Neural cell (in vitro differentiated cells): ENCODE measurements around the gene TAS1R2. TPM values are rescaled to one million over a fixed set of nuclear protein-coding genes. Genes with fewer than 3 reads are reported as not detected.

Source experiments
- H2AFZ ChIP-seq: fragments of 200-600, 300-800 bp; sonication (generic), shearing (Covaris generic); 2 replicates; pipeline ENCODE4 v1.6.0; 2014; ENCODE audit warnings: low read depth, mild to moderate bottlenecking, antibody characterized with exemption, low read length, moderate library complexity
- H3F3A ChIP-seq: fragments of 200-600 bp; shearing (Covaris generic); 2 replicates; pipeline ENCODE4 v1.6.1; 2016; ENCODE audit warnings: mild to moderate bottlenecking, moderate library complexity, mixed read lengths, antibody characterized with exemption, low read length; ENCODE audit not compliant: insufficient read depth, poor library complexity, severe bottlenecking
- H3K27ac ChIP-seq: fragments of 200-600, 300-800 bp; sonication (generic), shearing (Covaris generic); 2 replicates; pipeline ENCODE4 v1.5.1; 2014; ENCODE audit warnings: mild to moderate bottlenecking, low read length, moderate library complexity
- H3K27me3 ChIP-seq: fragments of 300-800, 200-600 bp; sonication (generic), shearing (Covaris generic); 2 replicates; pipeline ENCODE4 v1.6.0; 2014; ENCODE audit warnings: mild to moderate bottlenecking, low read depth, low read length, moderate library complexity; ENCODE audit not compliant: insufficient read depth
- H3K36me3 ChIP-seq: fragments of 300-800, 200-600 bp; sonication (generic), shearing (Covaris generic); 2 replicates; pipeline ENCODE4 v1.5.1; 2014; ENCODE audit warnings: mild to moderate bottlenecking, antibody characterized with exemption, low read length, moderate library complexity; ENCODE audit not compliant: insufficient read depth
- H3K4me2 ChIP-seq: fragments of 300-800, 200-600 bp; sonication (generic), shearing (Covaris generic); 2 replicates; pipeline ENCODE4 v1.6.0; 2014; ENCODE audit warnings: mild to moderate bottlenecking, low read length
- H3K4me3 ChIP-seq: fragments of 300-800, 200-600 bp; sonication (generic), shearing (Covaris generic); 2 replicates; pipeline ENCODE4 v1.5.1; 2014; ENCODE audit warnings: mild to moderate bottlenecking, low read length, moderate library complexity
- H3K79me2 ChIP-seq: fragments of 200-600 bp; shearing (Covaris generic); replicated peaks from 2 replicates; pipeline ENCODE4 v1.6.0; 2014; ENCODE audit warnings: mild to moderate bottlenecking, low read length, moderate library complexity; ENCODE audit not compliant: insufficient read depth
- H3K9ac ChIP-seq: fragments of 300-800, 200-600 bp; sonication (generic), shearing (Covaris generic); 2 replicates; pipeline ENCODE4 v1.6.1; 2016; ENCODE audit warnings: mild to moderate bottlenecking, low read length, mixed read lengths
- H3K9me2 ChIP-seq: fragments of 200-600 bp; shearing (Covaris generic); 2 replicates; pipeline ENCODE4 v1.6.1; 2016; ENCODE audit warnings: mild to moderate bottlenecking, low read length, mixed read lengths; ENCODE audit not compliant: insufficient read depth
- H3K9me3 ChIP-seq: fragments of 200-600, 300-800 bp; sonication (generic), shearing (Covaris generic); 2 replicates; pipeline ENCODE4 v1.6.1; 2016; ENCODE audit warnings: mild to moderate bottlenecking, mixed run types, low read length, moderate library complexity, mixed read lengths
- H4K20me1 ChIP-seq: fragments of 200-600 bp; shearing (Covaris generic); 2 replicates; pipeline ENCODE4 v1.6.1; 2016; ENCODE audit warnings: mild to moderate bottlenecking, mixed run types; ENCODE audit not compliant: insufficient read depth
- CTCF ChIP-seq: fragments of 450-650 bp; IDR thresholded peaks from 2 replicates; pipeline ENCODE4 v1.5.1; 2014; ENCODE audit warnings: antibody characterized with exemption, mild to moderate bottlenecking, moderate library complexity; ENCODE audit not compliant: poor library complexity, severe bottlenecking
- EP300 ChIP-seq: fragments of 450-650 bp; conservative IDR thresholded peaks from 2 replicates; pipeline ENCODE4 v1.6.1; 2014; ENCODE audit warnings: antibody characterized with exemption, mild to moderate bottlenecking, moderate library complexity; ENCODE audit not compliant: poor library complexity, severe bottlenecking
- EZH2 ChIP-seq: fragments of 200-600, 300-800 bp; shearing (Covaris generic), sonication (generic); IDR thresholded peaks from 2 replicates; pipeline ENCODE4 v1.6.1; 2014; ENCODE audit warnings: antibody characterized with exemption, low read length, borderline replicate concordance, mild to moderate bottlenecking; ENCODE audit not compliant: insufficient read depth, poor library complexity, severe bottlenecking
- MXI1 ChIP-seq: fragments of 450-650 bp; conservative IDR thresholded peaks from 2 replicates; pipeline ENCODE4 v1.6.1; 2014; ENCODE audit warnings: antibody characterized with exemption, mild to moderate bottlenecking; ENCODE audit not compliant: poor library complexity, severe bottlenecking
- POLR2AphosphoS5 ChIP-seq: IDR thresholded peaks from 2 replicates; pipeline ENCODE4 v1.6.1; 2012
- RAD21 ChIP-seq: fragments of 450-650 bp; conservative IDR thresholded peaks from 2 replicates; pipeline ENCODE4 v1.6.1; 2014; ENCODE audit warnings: antibody characterized with exemption, mild to moderate bottlenecking, moderate library complexity
- SMC3 ChIP-seq: fragments of 450-650 bp; conservative IDR thresholded peaks from 2 replicates; pipeline ENCODE4 v1.6.1; 2014; ENCODE audit warnings: antibody characterized with exemption, mild to moderate bottlenecking, moderate library complexity; ENCODE audit not compliant: poor library complexity
- TAF1 ChIP-seq: IDR thresholded peaks from 2 replicates; pipeline ENCODE4 v1.6.1; 2012; ENCODE audit warnings: low read depth
- polyA plus RNA-seq: library from polyadenylated mRNA; depleted of rRNA; stranded (reverse); fragments of >200 nt; gene quantifications from 2 replicates; pipeline ENCODE4 v1.2.3, GENCODE V29; 2014
- TF ChIP-seq, protein P1 (sequence below): IDR thresholded peaks from 2 replicates; pipeline ENCODE4 v1.6.1; 2012; ENCODE audit warnings: borderline replicate concordance

The TAS1R2 gene
- polyA plus RNA-seq, 1 donor from 2014 or later = not detected

GRCh38 chr1:18805150-18805879 is 54.1 kb downstream of the TAS1R2 start:
- Histone ChIP-seq H3K4me2 (no peak overlapping the region), H3K9me2 (no peaks in the 10 kb centered on the region), H3K36me3 (no peaks in the 10 kb centered on the region), H3K27ac (no peak overlapping the region), H4K20me1 (no peaks in the 10 kb centered on the region), H3K9me3 (no peaks in the 10 kb centered on the region), H2AFZ (no peak overlapping the region), H3K4me3 (no peak overlapping the region), H3K9ac (no peak overlapping the region), H3K27me3 (no peaks in the 10 kb centered on the region), H3K79me2 (no peaks in the 10 kb centered on the region), H3F3A (no peaks in the 10 kb centered on the region)
- TF ChIP-seq, protein P1, sequence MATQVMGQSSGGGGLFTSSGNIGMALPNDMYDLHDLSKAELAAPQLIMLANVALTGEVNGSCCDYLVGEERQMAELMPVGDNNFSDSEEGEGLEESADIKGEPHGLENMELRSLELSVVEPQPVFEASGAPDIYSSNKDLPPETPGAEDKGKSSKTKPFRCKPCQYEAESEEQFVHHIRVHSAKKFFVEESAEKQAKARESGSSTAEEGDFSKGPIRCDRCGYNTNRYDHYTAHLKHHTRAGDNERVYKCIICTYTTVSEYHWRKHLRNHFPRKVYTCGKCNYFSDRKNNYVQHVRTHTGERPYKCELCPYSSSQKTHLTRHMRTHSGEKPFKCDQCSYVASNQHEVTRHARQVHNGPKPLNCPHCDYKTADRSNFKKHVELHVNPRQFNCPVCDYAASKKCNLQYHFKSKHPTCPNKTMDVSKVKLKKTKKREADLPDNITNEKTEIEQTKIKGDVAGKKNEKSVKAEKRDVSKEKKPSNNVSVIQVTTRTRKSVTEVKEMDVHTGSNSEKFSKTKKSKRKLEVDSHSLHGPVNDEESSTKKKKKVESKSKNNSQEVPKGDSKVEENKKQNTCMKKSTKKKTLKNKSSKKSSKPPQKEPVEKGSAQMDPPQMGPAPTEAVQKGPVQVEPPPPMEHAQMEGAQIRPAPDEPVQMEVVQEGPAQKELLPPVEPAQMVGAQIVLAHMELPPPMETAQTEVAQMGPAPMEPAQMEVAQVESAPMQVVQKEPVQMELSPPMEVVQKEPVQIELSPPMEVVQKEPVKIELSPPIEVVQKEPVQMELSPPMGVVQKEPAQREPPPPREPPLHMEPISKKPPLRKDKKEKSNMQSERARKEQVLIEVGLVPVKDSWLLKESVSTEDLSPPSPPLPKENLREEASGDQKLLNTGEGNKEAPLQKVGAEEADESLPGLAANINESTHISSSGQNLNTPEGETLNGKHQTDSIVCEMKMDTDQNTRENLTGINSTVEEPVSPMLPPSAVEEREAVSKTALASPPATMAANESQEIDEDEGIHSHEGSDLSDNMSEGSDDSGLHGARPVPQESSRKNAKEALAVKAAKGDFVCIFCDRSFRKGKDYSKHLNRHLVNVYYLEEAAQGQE = no peak
- TF ChIP-seq POLR2AphosphoS5 = no peak
- TF ChIP-seq RAD21 = no peak
- TF ChIP-seq EZH2 = no peak
- TF ChIP-seq EP300 = no peak
- no peak for TF ChIP-seq TAF1
- no peak for TF ChIP-seq MXI1
- no peak for TF ChIP-seq SMC3
- TF ChIP-seq CTCF = no peak

DNA sequence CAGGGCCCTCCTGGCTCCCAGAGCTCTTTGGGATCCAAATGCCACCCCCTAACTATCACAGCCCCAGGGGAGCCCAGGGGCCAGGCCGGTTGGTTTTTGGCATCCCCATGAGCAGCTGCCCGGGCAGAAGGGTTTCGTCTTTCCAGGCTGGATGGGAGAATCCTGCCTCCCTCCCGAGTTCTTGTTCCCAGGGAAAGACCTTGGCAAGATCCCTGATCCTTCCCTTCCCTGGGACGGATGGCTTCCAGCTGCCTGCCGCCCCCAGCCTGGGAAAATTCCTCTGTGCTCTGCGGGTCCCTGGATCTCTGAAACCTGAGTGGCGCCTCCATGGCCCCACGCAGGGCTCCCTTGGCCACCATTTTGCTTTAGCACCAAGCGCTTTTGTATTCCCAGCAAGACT is 55.6 kb downstream of the TAS1R2 start:
- Histone ChIP-seq H3F3A (no peaks in the 10 kb centered on the region), H3K4me2 (no peak overlapping the region), H3K9me2 (no peaks in the 10 kb centered on the region), H3K4me3 (no peak overlapping the region), H4K20me1 (no peaks in the 10 kb centered on the region), H3K27me3 (no peaks in the 10 kb centered on the region), H3K27ac (no peak overlapping the region), H3K9me3 (no peaks in the 10 kb centered on the region), H3K79me2 (no peaks in the 10 kb centered on the region), H2AFZ (no peak overlapping the region), H3K9ac (no peak overlapping the region), H3K36me3 (no peaks in the 10 kb centered on the region)
- TF ChIP-seq EZH2 = no peak
- TF ChIP-seq POLR2AphosphoS5 = no peak
- TF ChIP-seq TAF1 = no peak
- no peak for TF ChIP-seq SMC3
- no peak for TF ChIP-seq RAD21
- TF ChIP-seq CTCF = no peak
- no peak for TF ChIP-seq EP300
- TF ChIP-seq MXI1 = no peak
- TF ChIP-seq, protein P1 = no peak
